NCI-H1105 treated with DMSO at 0.1 percent for 48 hours (cell line): ENCODE data around the gene RPRD1B.
"Not testable (repeated sequence)": the region's sequence is repeated elsewhere in the genome, so short reads cannot be mapped to it uniquely, and the experiment has no call there.

Experiments
- DNase-seq: peaks from one replicate; lab custom pipeline; 2025; lab: John Stamatoyannopoulos, UW

Gene RPRD1B

DNA sequence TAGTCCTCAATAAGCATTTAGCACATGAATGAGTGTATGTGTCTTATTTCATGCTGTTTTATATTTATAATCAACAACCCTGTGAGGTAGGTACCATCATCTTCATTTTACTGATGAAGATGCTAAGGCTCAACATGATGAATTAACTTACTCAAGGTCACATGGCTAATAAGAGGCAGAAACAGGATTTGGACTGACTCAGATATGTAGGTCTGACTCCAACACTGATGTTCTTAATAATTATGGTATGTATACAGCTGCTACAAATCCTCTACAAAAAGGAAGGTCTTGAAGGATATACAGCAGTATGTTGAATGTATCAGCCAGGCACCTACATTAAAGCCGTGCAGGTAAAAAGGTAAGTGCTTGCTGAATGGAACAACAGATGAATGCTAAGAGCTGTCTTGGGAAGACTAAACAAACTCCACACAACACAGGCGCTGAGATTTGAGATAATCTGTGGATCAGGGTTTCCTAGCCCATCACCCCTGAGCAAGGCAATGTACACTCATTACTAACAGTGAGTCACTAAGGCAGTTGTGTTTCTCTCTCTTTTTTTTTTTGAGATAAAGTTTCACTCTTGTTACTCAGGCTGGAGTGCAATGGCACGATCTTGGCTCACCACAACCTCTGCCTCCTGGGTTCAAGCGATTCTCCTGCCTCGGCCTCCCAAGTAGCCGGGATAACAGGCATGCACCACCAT, 32.2 kb upstream of the RPRD1B start:
- no peak for DNase-seq

DNA sequence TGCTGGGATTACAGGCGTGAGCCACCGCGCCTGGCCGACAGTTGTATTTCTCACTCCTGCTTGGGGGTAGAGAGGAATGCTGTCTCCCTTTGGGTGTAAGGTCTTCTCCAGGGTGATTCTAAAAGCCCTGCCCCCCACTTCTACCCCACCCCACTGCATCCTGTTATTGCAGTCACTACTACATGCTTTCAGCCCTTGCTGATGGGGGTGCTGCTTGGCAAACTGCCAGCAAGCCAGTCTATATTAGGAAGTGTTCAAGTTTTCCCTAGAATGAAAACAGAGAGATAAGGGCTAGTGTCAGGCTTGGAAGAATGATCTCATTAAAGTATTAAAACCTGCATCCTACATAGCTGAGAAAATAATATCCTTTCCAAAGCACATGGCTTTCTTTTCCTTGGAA, 31.6 kb upstream of the RPRD1B start:
- no peak for DNase-seq

DNA sequence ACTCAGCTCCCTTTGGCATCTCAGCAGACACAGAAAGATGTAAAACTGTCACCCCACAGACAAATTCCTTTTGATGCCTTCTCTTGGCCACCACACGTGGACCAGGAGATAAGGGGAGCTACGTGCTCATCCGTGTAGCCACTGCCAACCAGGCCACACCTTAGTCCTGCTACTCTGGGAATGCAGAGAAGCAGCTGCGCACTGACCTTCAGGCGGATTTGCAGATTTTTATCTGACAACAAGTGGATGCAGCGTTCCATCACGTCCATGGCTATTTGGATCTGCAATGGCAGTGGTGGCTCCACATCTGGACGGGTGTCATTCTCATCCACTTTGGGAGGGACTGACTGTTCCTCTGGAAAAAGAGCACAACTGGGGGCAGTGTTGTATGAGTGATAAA, 31.1 kb upstream of the RPRD1B start:
- DNase-seq = no peak

DNA sequence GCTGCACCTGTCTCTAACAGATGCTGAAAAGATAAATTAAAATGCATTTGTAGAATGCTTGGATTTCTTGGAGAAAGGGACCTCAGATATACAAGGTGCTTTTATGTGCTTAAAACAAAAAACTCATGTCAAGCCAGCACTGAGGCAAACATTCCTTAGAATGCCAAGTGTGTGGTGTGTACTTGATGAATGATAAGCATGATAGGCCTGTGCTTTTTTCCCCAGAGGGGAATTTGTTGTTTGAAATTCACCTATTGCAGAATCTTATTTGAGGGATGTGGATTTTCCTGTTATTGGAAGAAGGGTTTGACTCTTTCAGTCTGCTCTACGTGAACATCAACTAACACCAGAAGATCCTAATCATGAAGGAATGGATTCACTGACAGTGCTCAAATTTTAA, 29.1 kb upstream of the RPRD1B start:
- no peak for DNase-seq

DNA sequence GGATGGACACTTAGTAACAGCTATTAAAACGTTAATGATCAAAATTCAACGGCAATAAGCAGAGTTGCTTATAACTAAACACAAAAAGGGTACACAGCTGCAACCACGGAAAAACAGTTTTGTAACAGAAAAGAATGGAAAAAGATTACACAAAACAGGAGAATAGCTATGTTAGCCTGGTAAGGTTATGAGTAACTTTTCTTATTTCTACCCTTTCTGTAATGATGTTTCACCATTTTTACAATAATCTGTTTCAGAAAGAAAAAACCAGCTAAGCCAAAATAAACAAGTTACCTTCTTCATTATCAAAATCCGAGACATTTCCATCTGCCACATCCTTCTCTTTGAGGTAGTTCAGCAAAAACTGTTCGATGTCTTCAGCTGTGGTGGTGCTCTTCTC, 27.6 kb upstream of the RPRD1B start:
- DNase-seq = no peak

DNA sequence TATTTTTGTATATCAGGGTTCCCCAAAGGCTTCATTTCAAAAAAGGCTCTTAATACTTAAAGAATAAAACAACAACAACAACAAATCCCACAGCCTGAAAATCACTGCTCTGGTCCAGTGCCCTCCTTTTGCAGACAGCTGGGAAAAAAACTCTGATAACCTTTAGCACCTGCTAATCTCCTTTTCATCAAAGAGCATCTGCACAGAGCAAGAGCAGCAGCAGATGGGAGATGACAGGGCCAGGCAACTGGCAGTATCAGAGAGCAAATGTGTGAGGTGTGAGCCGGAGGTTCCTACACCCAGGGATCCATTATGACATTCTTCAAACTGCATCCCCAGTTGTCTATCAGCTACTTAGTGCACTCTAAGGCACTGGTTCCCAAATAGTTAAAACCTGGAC, 26.0 kb upstream of the RPRD1B start:
- no peak for DNase-seq

DNA sequence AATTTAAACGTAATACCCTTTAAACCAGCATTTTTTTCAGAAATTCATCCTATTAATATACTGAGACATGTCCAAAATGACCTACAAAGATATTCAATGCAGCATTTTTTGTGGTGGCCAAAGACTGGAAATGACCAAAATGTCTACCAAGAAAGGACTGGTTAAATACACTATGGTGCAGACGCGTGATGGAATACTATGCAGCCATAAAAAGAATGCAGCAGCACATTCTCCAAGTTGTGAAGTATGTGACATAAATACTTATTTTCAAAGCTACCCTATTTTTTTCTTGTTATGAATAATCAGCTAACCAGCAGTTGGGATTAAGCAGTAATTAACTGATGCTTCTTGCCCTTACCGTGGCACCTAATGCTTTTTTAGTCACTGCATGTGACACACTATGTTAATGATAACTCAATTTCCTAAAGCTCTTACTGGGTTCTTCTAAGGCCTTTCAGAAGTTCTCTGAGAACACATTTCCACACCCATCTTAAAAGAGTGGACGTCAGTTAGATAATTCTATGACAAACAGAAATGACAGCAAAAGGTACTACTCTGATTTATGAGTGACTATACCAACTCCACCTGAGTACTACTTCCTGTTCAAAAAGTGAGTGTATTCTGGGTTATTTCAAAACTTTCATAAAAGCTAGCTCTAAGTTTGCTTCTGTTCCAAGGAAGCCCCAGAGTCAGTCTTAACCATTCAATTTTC, 25.2 kb upstream of the RPRD1B start:
- no peak for DNase-seq

DNA sequence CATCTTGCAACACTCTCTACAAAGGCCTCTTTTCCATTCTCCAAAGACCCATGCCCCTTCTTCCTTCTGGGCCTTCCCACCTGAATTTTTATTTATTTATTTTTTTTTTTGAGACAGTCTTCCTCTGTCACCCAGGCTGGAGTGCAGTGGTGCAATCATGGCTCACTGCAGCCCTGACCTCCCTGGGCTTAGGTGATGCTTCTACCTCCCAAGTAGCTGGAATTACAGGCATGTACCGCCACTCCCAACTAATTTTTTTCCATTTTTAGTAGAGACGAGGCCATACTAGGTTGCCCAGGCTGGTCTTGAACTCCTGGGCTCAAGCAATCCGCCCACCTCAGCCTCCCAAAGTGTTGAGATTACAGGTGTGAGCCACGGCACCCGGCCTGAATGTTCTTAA, 24.1 kb upstream of the RPRD1B start:
- DNase-seq = not testable (repeated sequence)

DNA sequence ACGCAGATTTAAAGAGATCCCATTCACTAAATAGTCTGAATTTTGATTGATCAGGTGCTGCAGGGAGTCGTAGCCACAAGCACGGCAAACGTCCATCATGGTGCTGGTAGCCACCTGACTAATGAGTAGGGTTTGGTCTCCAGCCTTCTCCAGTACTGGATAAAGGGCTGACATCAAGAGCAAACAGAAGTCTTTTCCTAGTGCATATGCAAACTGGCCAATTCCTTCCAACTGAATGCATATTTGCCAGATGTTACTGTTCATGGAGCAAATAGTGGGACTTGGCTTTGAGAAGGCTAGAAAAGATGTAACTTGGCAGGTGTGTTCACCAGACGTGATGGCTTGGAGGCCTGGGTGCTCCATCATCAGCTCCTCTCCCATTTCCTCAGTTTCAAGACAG, 21.9 kb upstream of the RPRD1B start:
- no peak for DNase-seq

DNA sequence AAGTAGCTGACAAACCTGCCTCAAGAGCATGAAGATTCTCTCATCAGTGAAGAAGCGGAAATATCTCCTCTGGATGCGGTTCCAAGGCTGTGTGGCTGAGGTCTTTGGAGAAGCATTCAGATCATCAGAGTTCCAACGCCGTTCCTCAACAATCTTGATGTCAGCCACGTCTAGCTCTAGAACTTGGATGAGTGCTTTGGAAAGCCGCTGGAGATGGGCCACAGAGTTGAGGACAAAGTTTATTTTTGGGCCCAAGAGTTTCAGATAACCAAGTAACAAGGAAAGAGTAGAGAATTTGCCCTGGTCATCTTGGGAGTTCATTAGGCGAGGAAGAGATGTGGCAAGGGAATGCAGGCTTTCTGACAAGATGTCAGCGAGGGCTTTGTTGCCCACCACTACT, 21.2 kb upstream of the RPRD1B start:
- no peak for DNase-seq

DNA sequence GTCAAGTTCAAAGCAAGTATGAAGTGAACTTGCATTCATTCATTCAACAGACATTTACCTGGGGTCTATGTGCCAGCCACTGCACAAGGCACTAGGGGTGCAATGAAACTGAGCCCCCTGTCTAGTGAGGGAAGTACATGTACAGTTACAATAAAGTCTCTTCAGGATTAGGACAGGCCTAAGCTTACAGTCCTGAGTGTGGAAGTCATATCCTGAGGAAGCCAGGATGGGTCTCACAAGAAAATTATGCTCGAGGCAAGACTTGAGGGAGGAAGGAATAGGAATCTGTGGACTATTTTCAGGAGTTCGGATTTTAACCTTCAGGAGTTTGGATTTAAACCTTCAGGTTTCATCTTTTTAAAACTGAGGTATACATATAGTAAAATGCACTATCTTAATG, 19.7 kb upstream of the RPRD1B start:
- no peak for DNase-seq

DNA sequence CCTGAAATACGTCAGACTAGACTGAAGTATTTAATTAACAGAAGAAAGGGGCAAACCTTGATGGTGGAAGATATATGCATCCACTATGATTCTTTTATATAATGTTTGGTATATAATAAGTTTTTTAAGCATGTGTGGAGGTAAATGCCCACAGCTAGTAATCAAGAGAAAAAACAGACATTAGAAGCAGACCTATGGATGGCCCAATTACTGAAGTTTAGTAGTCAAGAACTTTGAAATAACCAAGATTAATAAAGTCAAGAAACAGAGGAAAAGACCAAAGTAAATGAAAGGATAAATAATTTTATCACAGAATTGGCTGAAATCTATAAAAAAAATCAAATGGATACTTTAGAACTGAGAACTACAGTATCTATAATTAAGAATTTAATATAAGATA, 15.6 kb upstream of the RPRD1B start:
- no peak for DNase-seq

DNA sequence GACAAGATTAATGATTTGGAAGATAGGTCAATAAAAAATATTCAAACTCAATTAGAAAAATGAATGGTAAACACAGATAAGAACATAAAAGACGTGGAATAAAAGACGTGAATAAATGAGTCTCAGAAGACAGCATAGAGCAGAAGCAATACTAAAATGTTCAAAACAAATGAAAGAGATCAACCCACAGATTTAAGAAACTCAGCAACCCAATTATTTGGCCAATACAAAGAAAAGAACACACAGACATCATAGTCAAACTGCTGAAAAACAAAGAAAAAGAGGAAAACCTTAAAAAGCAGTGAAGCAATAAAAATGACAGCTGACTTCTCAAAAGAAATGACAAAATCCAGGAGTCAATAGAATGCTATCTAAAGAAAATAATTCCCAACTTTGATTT, 15.2 kb upstream of the RPRD1B start:
- no peak for DNase-seq

DNA sequence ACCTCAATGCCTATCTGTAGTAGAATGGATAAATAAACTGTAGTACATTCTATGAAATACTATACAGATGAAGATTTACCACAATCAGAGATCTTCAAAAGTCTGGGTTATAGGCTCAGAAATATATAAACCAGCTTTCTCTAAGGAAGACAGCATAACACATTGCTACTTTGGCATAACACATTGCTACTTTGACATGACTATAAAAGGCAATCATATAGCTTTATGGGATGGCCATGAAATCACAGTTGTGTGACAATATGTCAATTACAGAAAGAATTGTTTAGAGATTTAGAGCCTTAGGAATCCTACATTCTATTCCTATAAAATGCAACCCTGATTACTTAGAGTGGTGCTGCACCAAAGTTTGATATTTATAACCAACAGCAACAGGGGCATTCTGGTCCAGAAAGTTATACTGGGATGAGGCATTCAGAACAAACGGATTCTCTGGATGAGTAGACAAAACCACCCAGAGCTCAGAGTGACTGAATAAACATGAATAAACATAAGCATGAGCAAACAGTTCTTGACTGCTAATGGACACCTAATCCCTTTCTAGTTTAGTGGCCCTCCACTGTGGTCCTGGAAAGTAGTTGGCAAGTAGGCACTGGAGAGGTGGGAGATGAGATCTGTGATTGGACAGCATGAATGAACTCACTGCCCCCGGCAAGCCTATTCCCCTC, 12.3 kb upstream of the RPRD1B start:
- DNase-seq = no peak

DNA sequence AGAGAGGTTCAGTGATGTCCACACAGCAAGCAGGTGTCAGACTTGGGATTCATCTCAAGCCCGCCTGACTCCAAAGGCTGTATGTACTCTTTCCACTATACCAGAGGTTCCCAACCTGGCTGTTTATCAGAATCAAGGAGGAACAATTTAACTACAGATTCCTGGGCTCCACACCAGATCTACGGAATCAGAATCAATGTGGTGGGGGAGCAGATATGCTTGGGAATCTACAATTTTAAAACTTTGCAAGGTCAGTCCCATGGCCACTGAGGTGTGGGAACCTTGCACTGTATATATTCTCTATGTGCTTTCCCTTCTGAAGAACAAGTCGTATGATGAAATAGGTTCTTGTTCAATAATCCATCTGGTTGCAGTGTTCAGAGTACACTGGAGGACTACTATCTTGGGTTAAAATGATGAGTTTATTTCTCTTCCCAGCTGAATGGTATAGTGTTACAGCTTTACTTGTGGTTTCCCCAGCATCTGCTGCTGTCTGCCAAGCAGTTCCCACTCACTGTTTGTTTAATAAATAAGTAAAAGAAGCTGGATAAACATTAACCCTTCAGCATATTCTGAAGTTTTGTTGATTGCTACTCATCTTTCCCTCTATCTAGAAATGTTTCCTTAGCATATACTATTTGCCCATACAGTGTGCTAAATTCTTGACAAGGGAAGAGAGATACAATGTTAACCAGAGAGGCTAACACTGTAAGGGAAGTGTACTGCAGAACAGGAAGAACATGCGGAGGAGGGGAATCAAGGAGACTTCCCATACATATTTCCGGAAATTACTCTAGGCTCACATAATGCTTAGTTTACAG, 10.2 kb upstream of the RPRD1B start:
- DNase-seq = no peak

DNA sequence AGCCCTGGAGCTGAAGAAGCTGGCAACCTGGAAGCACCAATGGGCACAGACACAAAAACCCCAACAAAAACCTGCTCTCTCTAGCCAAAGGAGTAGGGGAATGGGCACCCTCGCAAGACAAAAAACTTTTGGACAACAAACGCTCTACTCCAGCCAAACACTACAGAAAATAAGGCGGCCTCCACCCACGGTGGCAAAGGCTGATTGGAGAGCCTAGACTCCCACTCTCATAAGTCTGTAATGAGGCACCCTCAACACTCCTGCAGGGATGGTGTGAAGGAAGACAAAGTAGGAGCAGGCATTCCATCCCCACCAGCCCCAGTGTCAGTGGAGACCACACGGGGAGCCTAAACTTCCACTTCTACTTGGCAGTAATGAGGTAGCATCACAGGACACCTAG, 9.1 kb upstream of the RPRD1B start:
- DNase-seq = no peak

DNA sequence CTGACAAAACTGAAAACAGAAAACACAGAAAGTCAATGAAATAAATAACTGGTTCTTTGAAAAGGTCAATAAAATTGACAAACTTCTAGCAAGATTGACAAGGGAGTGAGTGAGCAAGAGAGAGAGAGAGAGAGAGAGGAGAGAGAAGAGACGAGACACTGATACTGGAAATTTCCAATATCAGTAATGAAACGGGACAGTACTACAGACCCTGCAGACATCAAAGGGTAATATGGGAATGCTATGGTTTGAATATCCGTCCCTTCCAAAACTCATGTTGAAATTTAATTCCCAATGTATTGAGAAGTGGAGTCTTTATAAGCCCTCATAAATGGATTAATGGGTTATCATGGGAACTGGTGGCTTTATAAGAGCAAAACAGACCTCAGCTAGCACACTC, 4.1 kb upstream of the RPRD1B start:
- DNase-seq = no peak

DNA sequence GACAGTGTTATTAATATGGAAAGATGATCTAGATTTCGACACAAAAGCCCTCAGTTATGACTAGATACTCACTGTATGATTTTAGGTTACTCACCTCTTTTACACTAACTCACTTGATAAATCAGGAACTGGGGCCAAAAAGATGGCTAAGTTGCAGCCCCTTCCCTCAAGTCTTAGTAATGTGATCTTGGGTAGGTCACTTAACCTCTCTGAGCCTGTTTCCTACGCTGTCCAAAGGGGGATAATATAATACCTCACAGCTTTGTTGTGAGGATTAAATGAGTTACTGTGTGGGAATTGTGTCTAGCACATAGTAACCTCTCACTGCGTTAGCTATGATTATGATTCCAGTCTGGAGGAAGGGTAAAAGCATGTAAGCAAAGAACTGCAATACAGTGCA, 1.6 kb upstream of the RPRD1B start:
- no peak for DNase-seq

DNA sequence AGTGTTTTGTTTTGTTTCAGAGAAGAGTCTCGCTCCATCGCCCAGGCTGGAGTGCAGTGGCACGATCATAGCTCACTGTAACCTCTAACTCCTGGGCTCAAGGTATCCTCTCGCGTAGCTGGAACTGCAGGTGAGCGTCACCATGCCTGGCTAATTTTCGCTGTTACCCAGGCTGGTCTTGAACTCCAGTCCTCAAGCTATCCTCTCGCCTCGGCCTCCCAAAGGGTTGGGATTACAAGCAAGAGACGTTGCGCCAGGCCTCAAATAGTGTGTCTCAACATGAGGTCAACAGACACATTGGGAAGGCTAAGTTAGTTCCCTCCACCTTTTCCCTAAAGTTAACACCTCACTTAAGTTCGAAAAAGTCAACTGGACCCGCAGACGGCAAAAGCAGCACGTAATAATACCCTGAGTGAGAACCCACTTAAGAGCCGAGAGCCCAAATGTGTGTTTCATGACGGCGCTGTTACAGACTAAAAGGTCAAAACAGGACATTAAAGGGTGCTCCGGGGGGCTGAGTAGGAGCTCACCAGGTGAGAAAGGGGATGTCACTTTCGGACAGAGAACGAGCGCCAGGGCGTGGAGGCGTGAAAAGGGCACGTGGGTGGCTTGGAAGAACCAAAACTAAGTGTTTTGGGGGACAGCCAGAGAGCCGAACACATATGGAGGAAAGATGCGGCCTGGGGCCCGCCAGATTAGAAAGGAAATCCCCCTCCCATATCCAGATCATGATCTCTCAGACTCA, 789 bp upstream of the RPRD1B start:
- no peak for DNase-seq

DNA sequence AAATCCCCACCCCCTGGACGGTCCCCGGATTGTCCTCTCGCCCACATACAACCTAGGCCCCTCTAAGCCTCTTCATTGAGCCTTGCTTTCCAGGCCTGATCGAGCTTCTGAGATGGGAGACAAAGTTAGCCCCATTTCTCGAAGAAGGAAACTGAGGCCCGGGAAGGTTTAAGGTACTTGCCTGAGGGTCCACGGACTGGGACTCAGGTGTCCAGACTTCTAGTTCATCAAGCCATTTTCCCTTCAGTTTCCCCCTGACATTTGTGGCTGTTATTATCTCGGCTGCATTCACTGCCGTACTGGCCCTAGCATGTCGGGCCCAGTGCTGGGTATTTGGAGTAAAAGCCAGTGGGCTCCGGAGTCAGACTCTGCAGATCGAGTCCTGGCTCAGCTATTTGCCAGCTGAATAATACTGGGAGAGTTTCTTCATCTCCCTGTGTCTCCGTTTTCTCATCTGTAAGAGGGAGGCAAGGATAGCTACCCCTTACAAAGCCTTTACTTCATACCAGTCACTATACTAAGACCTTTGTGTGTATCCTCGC, 633 bp downstream of the RPRD1B start:
- DNase-seq = no peak

DNA sequence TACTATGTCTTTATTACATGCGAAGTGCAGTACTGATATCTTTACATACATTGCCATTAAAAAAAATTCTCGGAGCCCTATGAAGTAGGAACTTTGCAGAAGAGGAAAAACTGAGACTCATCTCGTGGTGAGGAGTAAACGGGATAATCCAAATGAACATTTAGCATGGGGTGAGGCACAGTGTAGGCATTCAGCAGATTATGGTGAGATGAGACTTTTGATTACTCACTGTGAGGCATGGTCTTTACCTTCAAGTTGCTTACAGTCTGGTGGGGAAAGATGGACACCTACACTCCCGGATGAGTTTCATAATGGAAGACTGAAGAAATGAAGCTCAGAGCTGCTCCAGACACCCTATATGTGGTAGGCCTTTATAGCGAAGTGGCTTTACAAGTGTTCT, 1.4 kb downstream of the RPRD1B start:
- DNase-seq = no peak

DNA sequence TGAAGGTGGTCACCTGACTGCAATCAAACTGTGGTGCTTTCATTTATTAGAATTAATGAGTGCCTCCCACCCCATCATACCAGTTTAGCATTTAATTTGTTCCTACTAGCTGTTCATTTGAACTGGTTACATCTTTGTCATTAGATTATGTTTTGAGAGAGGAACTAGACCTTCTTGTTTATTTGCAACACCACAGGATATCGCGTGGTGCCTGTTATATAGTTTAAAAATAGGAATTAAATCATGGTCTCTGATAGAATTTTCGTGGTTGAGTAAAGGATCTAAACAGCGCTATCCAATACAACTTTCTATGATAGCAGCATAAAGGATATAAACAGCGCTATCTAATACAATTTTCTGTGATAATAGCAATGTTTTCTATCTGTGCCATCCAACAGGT, 2.8 kb downstream of the RPRD1B start:
- DNase-seq = no peak
